Mucosa of descending colon (tissue), 3 donors: ENCODE measurements around the gene MYL3. TPM values are rescaled to one million over a fixed set of nuclear protein-coding genes. Genes with fewer than 3 reads are reported as not detected.

ENCODE experiments used
- ATAC-seq: fragments of 200-7000 bp; cut with Tn5 transposase; one replicate; pipeline ENCODE4 v1.9.1; 2020; ENCODE audit warnings: mild to moderate bottlenecking, moderate library complexity
- DNase-seq, 3 donors: peaks; one replicate each; pipeline ENCODE4 v3.0.0-alpha.2; 2020
- H3K36me3 ChIP-seq: fragments of 200-600 bp; one replicate; pipeline ENCODE4 v1.8.0; 2021; ENCODE audit warnings: low read depth, mild to moderate bottlenecking
- H3K4me1 ChIP-seq: fragments of 200-600 bp; one replicate; pipeline ENCODE4 v1.8.0; 2021; ENCODE audit warnings: low read depth, mild to moderate bottlenecking
- H3K4me3 ChIP-seq: fragments of 200-600 bp; one replicate; pipeline ENCODE4 v1.8.0; 2021; ENCODE audit warnings: mild to moderate bottlenecking
- H3K9me3 ChIP-seq: fragments of 200-600 bp; one replicate; pipeline ENCODE4 v1.8.0; 2021; ENCODE audit warnings: mild to moderate bottlenecking
- CTCF ChIP-seq: fragments of 200-600 bp; IDR thresholded peaks from one replicate; pipeline ENCODE4 v1.8.0; 2022; ENCODE audit warnings: antibody characterized with exemption, mild to moderate bottlenecking
- intact Hi-C, 2 donors: fragments of 100-400 bp; cut with DNase I in 1 of 2; cut with micrococcal nuclease in 1 of 2; formaldehyde crosslinking; loops; one replicate each; pipeline versions ENCODE4 v1.11.0 to v1.11.1; 2022; cut with DNase I, micrococcal nuclease
- total RNA-seq, 3 donors: library from RNA; stranded (reverse); fragmentation: NEBNext Ultra II Directional in 2 of 3; extraction: Animal tissue kit (Norgen Biotek cat#: 25700) in 2 of 3; gene quantifications; one replicate each; pipeline versions ENCODE4 v1.2.1 to v1.2.4, GENCODE V29; 2021 to 2023
- donor health status: DM: no; HTN: no; CAD: no; lungs with moderate emphysema.
- donor health status: DM: no; HTN: no; CAD: no.
- donor health status: DM: no; HTN: yes; CAD: no.

MYL3 gene
- total RNA-seq, 3 donors from 2014 or later = 0.32 to 3.1 (median 1.2) TPM

- intact Hi-C loops = no loop called here
- Histone ChIP-seq H3K36me3 (no peaks in the 10 kb centered on the region), H3K9me3 (peaks cover 8% of the 10 kb centered on the region), H3K4me1 (no peaks in the 10 kb centered on the region), H3K4me3 (no peak overlapping the region)
- ATAC-seq (no peak), DNase-seq (no peak)
- no peak for TF ChIP-seq CTCF
Measured at GRCh38 chr3:46833346-46834300, 29.6 kb downstream of the MYL3 start.

DNA sequence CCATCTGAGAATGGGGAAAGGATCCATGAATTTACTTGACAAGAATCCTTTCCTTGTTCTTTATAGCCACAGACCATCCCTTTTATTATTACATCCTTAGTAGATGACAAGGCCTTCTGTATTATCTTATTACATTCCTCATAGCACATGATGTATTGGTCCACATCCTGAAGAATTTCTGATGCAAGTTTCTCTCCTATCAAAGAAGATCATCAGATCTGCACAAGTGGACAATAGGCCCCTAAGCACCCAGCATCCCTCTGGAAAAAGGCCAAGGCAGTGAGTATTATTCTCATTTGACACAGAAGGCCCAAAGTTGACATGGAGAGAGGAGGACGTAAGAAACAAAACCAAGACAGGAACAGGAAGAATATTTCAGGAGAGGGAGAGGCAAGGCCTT is 31.4 kb downstream of the MYL3 start:
- no peak for DNase-seq
- no peak for ATAC-seq
- no peak overlapping the region for H3K4me3 ChIP-seq
- H3K9me3 ChIP-seq = no peaks in the 10 kb centered on the region
- no peaks in the 10 kb centered on the region for H3K4me1 ChIP-seq
- no peaks in the 10 kb centered on the region for H3K36me3 ChIP-seq
- intact Hi-C loops = no loop called here
- no peak for TF ChIP-seq CTCF

GRCh38 chr3:46831316-46831715 is 31.9 kb downstream of the MYL3 start:
- no peaks in the 10 kb centered on the region for H3K9me3 ChIP-seq
- DNase-seq = no peak
- ATAC-seq = no peak
- intact Hi-C loops = no loop called here
- H3K36me3 ChIP-seq = no peaks in the 10 kb centered on the region
- no peak overlapping the region for H3K4me3 ChIP-seq
- TF ChIP-seq CTCF = no peak
- no peaks in the 10 kb centered on the region for H3K4me1 ChIP-seq

- no peak for DNase-seq
- no peak overlapping the region for H3K4me3 ChIP-seq
- H3K4me1 ChIP-seq = no peaks in the 10 kb centered on the region
- no peak for TF ChIP-seq CTCF
- ATAC-seq = no peak
- intact Hi-C loops = no loop called here
- H3K36me3 ChIP-seq = no peaks in the 10 kb centered on the region
- no peaks in the 10 kb centered on the region for H3K9me3 ChIP-seq
Measured at GRCh38 chr3:46830801-46831200, 32.4 kb downstream of the MYL3 start.

- Histone ChIP-seq H3K36me3 (no peaks in the 10 kb centered on the region), H3K4me3 (no peak overlapping the region), H3K4me1 (no peaks in the 10 kb centered on the region), H3K9me3 (no peaks in the 10 kb centered on the region)
- ATAC-seq (no peak), DNase-seq (no peak)
- intact Hi-C loops = no loop called here
- TF ChIP-seq CTCF = no peak
Measured at GRCh38 chr3:46829699-46830208, 33.5 kb downstream of the MYL3 start.
